Ishikawa (cell line): ENCODE results near the gene DGKI.

Source experiments
- CREB1 ChIP-seq: IDR thresholded peaks from 2 replicates; pipeline ENCODE4 v1.6.1; 2012; ENCODE audit warnings: low read depth
- EGR1 ChIP-seq: IDR thresholded peaks from 2 replicates; pipeline ENCODE4 v1.6.1; 2012
- EP300 ChIP-seq: IDR thresholded peaks from 2 replicates; pipeline ENCODE4 v1.6.1; 2012; ENCODE audit warnings: borderline replicate concordance
- FOXM1 ChIP-seq: IDR thresholded peaks from 2 replicates; pipeline ENCODE4 v1.6.1; 2012; ENCODE audit warnings: low read depth, borderline replicate concordance
- RAD21 ChIP-seq: IDR thresholded peaks from 2 replicates; pipeline ENCODE4 v1.6.1; 2012; ENCODE audit warnings: low read depth
- REST ChIP-seq: IDR thresholded peaks from 2 replicates; pipeline ENCODE4 v1.6.1; 2012; ENCODE audit warnings: low read depth, mild to moderate bottlenecking
- TAF1 ChIP-seq: IDR thresholded peaks from 2 replicates; pipeline ENCODE4 v1.6.1; 2012; ENCODE audit warnings: low read depth, mild to moderate bottlenecking
- TEAD4 ChIP-seq: IDR thresholded peaks from 2 replicates; pipeline ENCODE4 v1.6.1; 2012
- USF1 ChIP-seq: IDR thresholded peaks from 2 replicates; pipeline ENCODE4 v1.6.1; 2012
- YY1 ChIP-seq: IDR thresholded peaks from 2 replicates; pipeline ENCODE4 v1.6.1; 2012; ENCODE audit warnings: low read depth
- ZBTB7A ChIP-seq: IDR thresholded peaks from 2 replicates; pipeline ENCODE4 v1.6.1; 2012; ENCODE audit warnings: low read depth
- TF ChIP-seq, protein P1 (sequence below): IDR thresholded peaks from 2 replicates; pipeline ENCODE4 v1.6.1; 2012

DNA sequence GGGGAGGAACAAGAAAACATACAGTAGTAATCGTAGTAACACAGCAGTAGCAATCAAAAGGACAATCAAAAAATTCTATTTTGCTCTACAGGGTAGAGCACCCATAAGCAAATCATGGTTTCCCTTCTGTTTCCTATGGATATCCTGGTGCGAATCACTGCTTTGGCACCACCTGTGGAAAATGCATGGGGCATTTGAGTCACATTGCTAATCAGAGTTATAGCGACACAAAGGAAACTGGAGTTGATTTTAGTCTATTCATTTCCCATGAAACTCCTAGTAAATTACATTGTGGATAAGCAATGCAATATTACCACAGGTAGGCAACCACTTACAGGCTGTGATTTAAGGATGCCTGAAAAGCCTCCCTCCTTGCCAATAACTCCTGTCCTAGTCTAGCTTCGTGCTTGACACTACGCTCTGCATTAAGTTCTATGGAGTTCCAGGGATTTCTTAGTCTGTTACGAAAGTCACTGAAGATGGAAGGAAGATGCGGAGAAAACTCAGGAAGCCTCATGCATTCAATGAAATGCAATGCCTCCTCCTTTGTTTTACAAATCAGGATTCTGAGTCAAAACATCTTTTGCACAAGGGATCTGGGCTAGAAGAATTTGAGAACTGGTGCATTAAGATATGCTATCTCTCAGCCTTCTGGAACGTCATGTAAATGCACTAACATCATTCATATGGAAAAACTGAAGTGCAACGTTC is 188.4 kb downstream of the DGKI start:
- TF ChIP-seq TAF1 (no peak), ZBTB7A (no peak), YY1 (no peak), TEAD4 (no peak), EGR1 (no peak), FOXM1 (no peak), CREB1 (no peak), USF1 (no peak), EP300 (no peak), REST (no peak), RAD21 (no peak)
- TF ChIP-seq, protein P1, sequence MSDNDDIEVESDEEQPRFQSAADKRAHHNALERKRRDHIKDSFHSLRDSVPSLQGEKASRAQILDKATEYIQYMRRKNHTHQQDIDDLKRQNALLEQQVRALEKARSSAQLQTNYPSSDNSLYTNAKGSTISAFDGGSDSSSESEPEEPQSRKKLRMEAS = no peak
